CD14-positive monocyte (primary cell): ENCODE measurements around the gene RIT2. TPM values are rescaled to one million over a fixed set of nuclear protein-coding genes. Genes with fewer than 3 reads are reported as not detected.

Experiments used
- DNase-seq, 3 donors: peaks; one replicate each; pipeline ENCODE4 v3.0.0-alpha.2; 2011 to 2022
- H2AFZ ChIP-seq: 2 replicates; pipeline ENCODE4 v1.6.0; 2012; ENCODE audit warnings: mild to moderate bottlenecking, low read depth, low read length, inconsistent platforms; ENCODE audit not compliant: insufficient read depth, poor library complexity, severe bottlenecking
- H3K27ac ChIP-seq, 2 donors: 1 replicate in 1 of 2; 2 replicates in 1 of 2; pipeline ENCODE4 v1.5.1; 2012 to 2013; ENCODE audit warnings: low read length in 2 of 2, control low read depth in 1 of 2, inconsistent platforms in 1 of 2, low read depth in 1 of 2, mild to moderate bottlenecking in 1 of 2
- H3K27me3 ChIP-seq, 2 donors: one replicate each; pipeline versions ENCODE4 v1.6.0 to v1.6.1; 2011 to 2013; ENCODE audit warnings: low read length in 2 of 2; ENCODE audit not compliant: control insufficient read depth in 2 of 2, insufficient read depth in 2 of 2
- H3K36me3 ChIP-seq, 2 donors: replicated peaks in 1 of 2; 1 replicate in 1 of 2; 2 replicates in 1 of 2; pipeline versions ENCODE4 v1.5.1 to v1.6.1; 2012 to 2013; ENCODE audit warnings: low read length in 2 of 2, control low read depth in 1 of 2, inconsistent platforms in 1 of 2, mild to moderate bottlenecking in 1 of 2; ENCODE audit not compliant: insufficient read depth in 2 of 2, control insufficient read depth in 1 of 2
- H3K4me1 ChIP-seq, 2 donors: 1 replicate in 1 of 2; 2 replicates in 1 of 2; pipeline versions ENCODE4 v1.5.1 to v1.6.1; 2012 to 2013; ENCODE audit warnings: low read length in 2 of 2, control low read depth in 1 of 2, inconsistent platforms in 1 of 2, mild to moderate bottlenecking in 1 of 2, moderate library complexity in 1 of 2; ENCODE audit not compliant: insufficient read depth in 2 of 2, control insufficient read depth in 1 of 2
- H3K4me2 ChIP-seq: replicated peaks from 2 replicates; pipeline ENCODE3; 2012; ENCODE audit warnings: low read length, moderate library complexity, mild to moderate bottlenecking; ENCODE audit not compliant: poor library complexity, severe bottlenecking; ENCODE audit errors: extremely low read depth
- H3K4me3 ChIP-seq, 3 experiments: fragments of 200-600 bp in 1 of 3; sonication (generic) in 1 of 3; replicated peaks in 1 of 3; 1 replicate in 2 of 3; 2 replicates in 1 of 3; pipeline ENCODE4 v1.5.1; 2011 to 2013; ENCODE audit warnings: low read length in 3 of 3, mild to moderate bottlenecking in 3 of 3, control low read depth in 2 of 3, low read depth in 2 of 3, inconsistent platforms in 1 of 3, moderate library complexity in 1 of 3
- H3K79me2 ChIP-seq: 2 replicates; pipeline ENCODE4 v1.6.0; 2012; ENCODE audit warnings: mild to moderate bottlenecking, control low read depth, inconsistent platforms, low read length, moderate library complexity; ENCODE audit not compliant: insufficient read depth
- H3K9ac ChIP-seq: 2 replicates; pipeline ENCODE4 v1.6.0; 2017; ENCODE audit warnings: low read length, mild to moderate bottlenecking; ENCODE audit not compliant: insufficient read depth, poor library complexity, severe bottlenecking
- H3K9me3 ChIP-seq, 2 donors: replicated peaks in 1 of 2; 1 replicate in 1 of 2; 2 replicates in 1 of 2; pipeline versions ENCODE4 v1.5.1 to v1.6.1; 2012 to 2013; ENCODE audit warnings: low read length in 2 of 2, control low read depth in 1 of 2; ENCODE audit not compliant: control insufficient read depth in 1 of 2, insufficient read depth in 1 of 2
- H4K20me1 ChIP-seq: 2 replicates; pipeline ENCODE4 v1.6.0; 2012; ENCODE audit warnings: mild to moderate bottlenecking, low read length, control low read depth, moderate library complexity; ENCODE audit not compliant: insufficient read depth
- H3K27ac Mint-ChIP-seq, 7 donors: one replicate each; pipeline ENCODE4 v1.8.0; 2020; ENCODE audit warnings: mild to moderate bottlenecking in 7 of 7, mixed read lengths in 7 of 7, moderate library complexity in 6 of 7, inconsistent platforms in 2 of 7
- H3K27me3 Mint-ChIP-seq, 3 donors: one replicate each; pipeline ENCODE4 v1.8.0; 2021 to 2022; ENCODE audit warnings: low read depth in 3 of 3, mild to moderate bottlenecking in 3 of 3, mixed read lengths in 3 of 3, moderate library complexity in 3 of 3, inconsistent platforms in 1 of 3
- H3K36me3 Mint-ChIP-seq, 2 donors: one replicate each; pipeline ENCODE4 v1.8.0; 2020; ENCODE audit warnings: mixed read lengths in 2 of 2, inconsistent platforms in 1 of 2, mild to moderate bottlenecking in 1 of 2
- H3K4me1 Mint-ChIP-seq: one replicate; pipeline ENCODE4 v1.8.0; 2020; ENCODE audit warnings: mild to moderate bottlenecking, mixed read lengths
- H3K4me3 Mint-ChIP-seq, 2 donors: one replicate each; pipeline ENCODE4 v1.8.0; 2020; ENCODE audit warnings: mild to moderate bottlenecking in 2 of 2, mixed read lengths in 2 of 2, moderate library complexity in 1 of 2
- H3K9me3 Mint-ChIP-seq, 7 donors: one replicate each; pipeline ENCODE4 v1.8.0; 2020 to 2022; ENCODE audit warnings: mixed read lengths in 7 of 7, mild to moderate bottlenecking in 6 of 7, moderate library complexity in 6 of 7, inconsistent platforms in 2 of 7
- WGBS: methylation state at CpG from one replicate; pipeline ENCODE4 v1.1.5; 2013; ENCODE audit warnings: missing lambda C conversion rate; ENCODE audit not compliant: insufficient coverage; 5-methylcytosine and 5-hydroxymethylcytosine counted together
- intact Hi-C, 2 donors: fragments of 100-400 bp; cut with micrococcal nuclease; formaldehyde crosslinking; loops; one replicate each; pipeline versions ENCODE4 v1.15.0 to v1.15.1; 2023
- polyA plus RNA-seq, 3 donors: library from polyadenylated mRNA; depleted of rRNA in 1 of 3; unstranded in 2 of 3; stranded (reverse) in 1 of 3; fragments of 300-500 nt in 2 of 3; fragments of >200 nt in 1 of 3; fragmentation: Illumina TruSeq in 2 of 3; gene quantifications; 1 replicate in 2 of 3; 2 replicates in 1 of 3; pipeline ENCODE4 v1.2.3, GENCODE V29; 2012 to 2021
- TF ChIP-seq, protein P1 (sequence below): fragments of 200-600 bp; IDR thresholded peaks from one replicate; pipeline ENCODE4 v1.8.0; 2022; ENCODE audit warnings: antibody characterized with exemption, mild to moderate bottlenecking

RIT2 gene
- polyA plus RNA-seq, 3 donors = not detected

DNA sequence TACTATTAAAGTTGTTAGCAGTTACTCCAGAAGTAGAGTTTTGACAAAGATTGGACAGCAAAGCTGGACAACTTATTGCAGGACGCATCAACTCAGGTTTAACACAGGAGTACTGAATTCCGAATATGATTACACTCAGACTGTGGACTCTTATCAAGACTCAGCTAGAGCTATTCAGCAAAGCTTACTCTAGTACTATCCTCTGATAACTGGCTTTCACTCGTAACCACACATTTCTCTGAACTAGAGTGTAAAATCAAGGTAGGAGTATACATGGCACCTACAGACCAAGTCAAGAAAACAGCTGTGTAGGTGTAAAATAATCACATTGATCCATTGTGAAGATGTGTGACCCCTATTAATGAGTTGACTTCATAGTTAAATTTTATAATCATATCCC, 154.2 kb downstream of the RIT2 start:
- intact Hi-C loops = no loop called here
- Mint-ChIP-seq H3K4me1 (no peaks in the 10 kb centered on the region), H3K4me3 (no peak overlapping the region), H3K27ac (no peak overlapping the region), H3K36me3 (no peaks in the 10 kb centered on the region), H3K9me3 (peaks cover 0 to 1% (median 0%) of the 10 kb centered on the region in 7 donors), H3K27me3 (no peaks in the 10 kb centered on the region)
- DNase-seq = no peak
- H3K9ac ChIP-seq = no peak overlapping the region
- no peaks in the 10 kb centered on the region for H3K27me3 ChIP-seq
- no peaks in the 10 kb centered on the region for H3K79me2 ChIP-seq
- no peak overlapping the region for H3K4me2 ChIP-seq
- TF ChIP-seq, protein P1, sequence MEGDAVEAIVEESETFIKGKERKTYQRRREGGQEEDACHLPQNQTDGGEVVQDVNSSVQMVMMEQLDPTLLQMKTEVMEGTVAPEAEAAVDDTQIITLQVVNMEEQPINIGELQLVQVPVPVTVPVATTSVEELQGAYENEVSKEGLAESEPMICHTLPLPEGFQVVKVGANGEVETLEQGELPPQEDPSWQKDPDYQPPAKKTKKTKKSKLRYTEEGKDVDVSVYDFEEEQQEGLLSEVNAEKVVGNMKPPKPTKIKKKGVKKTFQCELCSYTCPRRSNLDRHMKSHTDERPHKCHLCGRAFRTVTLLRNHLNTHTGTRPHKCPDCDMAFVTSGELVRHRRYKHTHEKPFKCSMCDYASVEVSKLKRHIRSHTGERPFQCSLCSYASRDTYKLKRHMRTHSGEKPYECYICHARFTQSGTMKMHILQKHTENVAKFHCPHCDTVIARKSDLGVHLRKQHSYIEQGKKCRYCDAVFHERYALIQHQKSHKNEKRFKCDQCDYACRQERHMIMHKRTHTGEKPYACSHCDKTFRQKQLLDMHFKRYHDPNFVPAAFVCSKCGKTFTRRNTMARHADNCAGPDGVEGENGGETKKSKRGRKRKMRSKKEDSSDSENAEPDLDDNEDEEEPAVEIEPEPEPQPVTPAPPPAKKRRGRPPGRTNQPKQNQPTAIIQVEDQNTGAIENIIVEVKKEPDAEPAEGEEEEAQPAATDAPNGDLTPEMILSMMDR = no peak
- no peak overlapping the region for H2AFZ ChIP-seq
- no peaks in the 10 kb centered on the region for H3K4me1 ChIP-seq
- no peaks in the 10 kb centered on the region for H4K20me1 ChIP-seq
- no peak overlapping the region for H3K4me3 ChIP-seq
- no peaks in the 10 kb centered on the region for H3K36me3 ChIP-seq
- 100% methylated on average over 2 of the region's 3 CpGs for WGBS
- H3K27ac ChIP-seq = no peak overlapping the region
- no peaks in the 10 kb centered on the region for H3K9me3 ChIP-seq

DNA sequence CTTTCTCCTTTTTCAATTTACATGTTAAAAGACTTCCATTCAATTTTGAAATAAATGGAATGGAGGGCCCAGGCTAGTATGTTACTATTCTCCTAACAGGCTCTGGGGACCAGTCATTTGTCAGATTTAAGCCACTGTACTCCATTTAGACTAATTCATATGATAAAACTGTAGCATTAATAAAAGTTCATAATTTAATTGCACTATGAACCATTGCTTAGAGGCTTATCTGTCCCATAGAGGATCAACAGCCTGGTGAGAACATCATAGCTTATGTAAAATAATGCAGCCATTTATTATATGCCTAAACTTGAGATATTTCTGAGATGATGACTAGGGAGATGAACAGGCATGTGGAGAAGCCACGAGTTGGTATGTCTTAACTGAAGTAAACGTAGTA, 156.0 kb downstream of the RIT2 start:
- Mint-ChIP-seq H3K9me3 (peaks cover 0 to 1% (median 0%) of the 10 kb centered on the region in 7 donors), H3K36me3 (no peaks in the 10 kb centered on the region), H3K4me1 (no peaks in the 10 kb centered on the region), H3K27me3 (no peaks in the 10 kb centered on the region), H3K4me3 (no peak overlapping the region), H3K27ac (no peak overlapping the region)
- Histone ChIP-seq H3K4me2 (no peak overlapping the region), H4K20me1 (no peaks in the 10 kb centered on the region), H3K36me3 (no peaks in the 10 kb centered on the region), H3K4me1 (no peaks in the 10 kb centered on the region), H2AFZ (no peak overlapping the region), H3K4me3 (no peak overlapping the region), H3K9me3 (no peaks in the 10 kb centered on the region), H3K27ac (no peak overlapping the region), H3K27me3 (no peaks in the 10 kb centered on the region), H3K9ac (no peak overlapping the region), H3K79me2 (no peaks in the 10 kb centered on the region)
- TF ChIP-seq, protein P1 = no peak
- no CpG with 5 or more reads among the region's 2 CpGs for WGBS
- intact Hi-C loops = no loop called here
- no peak for DNase-seq
